ENCODE data around the gene SPAG9. TPM values are rescaled to one million over a fixed set of nuclear protein-coding genes. Genes with fewer than 3 reads are reported as not detected.

SPAG9 gene
- total RNA-seq, 1 experiment from 2014 or later, result 54.3 TPM

DNA sequence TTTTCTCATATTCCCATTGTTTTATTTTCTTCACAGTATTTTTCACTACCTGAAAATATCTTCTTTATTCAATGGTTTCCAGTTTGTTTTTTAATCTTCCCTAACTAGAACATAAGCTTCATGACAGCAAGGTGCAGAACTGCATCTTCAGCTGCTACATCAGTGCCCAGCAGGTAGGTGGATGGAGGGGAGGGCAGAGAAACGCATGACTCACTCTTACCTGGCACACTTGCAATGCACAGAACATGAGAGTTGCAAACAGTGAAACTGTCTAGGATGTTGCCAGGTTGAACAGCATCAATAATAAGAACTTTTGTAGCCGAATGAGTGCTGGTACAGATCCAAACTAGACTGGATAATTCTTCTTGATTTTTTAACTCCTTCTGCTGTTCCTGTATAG is 127.1 kb downstream of the SPAG9 start:
- Histone ChIP-seq H3K27me3 (ENCODE audit: insufficient read depth, low read length) (no peaks in the 10 kb centered on the region), H3K9ac (ENCODE audit: extremely low read depth, insufficient read length, low read length) (no peak overlapping the region), H3K18ac (ENCODE audit: insufficient read length, low read depth, low read length) (no peak overlapping the region), H3K14ac (ENCODE audit: insufficient read depth, low read length) (no peak overlapping the region), H3K23ac (ENCODE audit: insufficient read length, low read depth, low read length) (no peak overlapping the region), H4K91ac (ENCODE audit: insufficient read length, low read depth, low read length) (no peak overlapping the region), H3T11ph (ENCODE audit: low read length) (no peak overlapping the region), H4K5ac (ENCODE audit: insufficient read length, low read depth, low read length) (no peak overlapping the region), H3K56ac (ENCODE audit: insufficient read length, low read depth, low read length) (no peak overlapping the region), H2BK20ac (ENCODE audit: low read depth, low read length, poor library complexity, severe bottlenecking) (no peak overlapping the region), H3K4me2 (ENCODE audit: insufficient read depth, insufficient read length, low read length) (no peak overlapping the region), H3K9me3 (ENCODE audit: control insufficient read depth, low read depth, low read length) (no peaks in the 10 kb centered on the region), H3K79me2 (ENCODE audit: insufficient read depth, low read length) (no peaks in the 10 kb centered on the region), H4K20me1 (ENCODE audit: control insufficient read depth, insufficient read depth, insufficient read length) (no peaks in the 10 kb centered on the region), H2BK120ac (ENCODE audit: low read depth, low read length, poor library complexity, severe bottlenecking) (no peak overlapping the region), H2BK5ac (ENCODE audit: insufficient read length, low read length) (no peak overlapping the region), H3K4ac (ENCODE audit: low read depth, low read length) (no peak overlapping the region), H3K27ac (ENCODE audit: insufficient read length, low read depth, low read length) (no peak overlapping the region), H3K4me1 (ENCODE audit: insufficient read depth, low read length) (no peaks in the 10 kb centered on the region), H2AK5ac (ENCODE audit: insufficient read length, low read length) (no peak overlapping the region), H2BK12ac (ENCODE audit: insufficient read length, low read depth, low read length) (no peak overlapping the region), H2BK15ac (ENCODE audit: low read depth, low read length) (no peak overlapping the region), H3K79me1 (ENCODE audit: insufficient read depth, low read depth, low read length, poor library complexity, severe bottlenecking) (no peaks in the 10 kb centered on the region), H3K23me2 (ENCODE audit: insufficient read length, low read depth, low read length, poor library complexity, severe bottlenecking) (no peaks in the 10 kb centered on the region), H4K8ac (replicated peaks; ENCODE audit: insufficient read length, low read depth, low read length) (no peak overlapping the region), H2AFZ (ENCODE audit: low read length) (no peak overlapping the region)
- H3K9me3 Mint-ChIP-seq, result no peaks in the 10 kb centered on the region
- no CpG with 5 or more reads among the region's 2 CpGs for WGBS (ENCODE audit: extremely low coverage, insufficient read length, low lambda C conversion rate)
- TF ChIP-seq, protein P1, sequence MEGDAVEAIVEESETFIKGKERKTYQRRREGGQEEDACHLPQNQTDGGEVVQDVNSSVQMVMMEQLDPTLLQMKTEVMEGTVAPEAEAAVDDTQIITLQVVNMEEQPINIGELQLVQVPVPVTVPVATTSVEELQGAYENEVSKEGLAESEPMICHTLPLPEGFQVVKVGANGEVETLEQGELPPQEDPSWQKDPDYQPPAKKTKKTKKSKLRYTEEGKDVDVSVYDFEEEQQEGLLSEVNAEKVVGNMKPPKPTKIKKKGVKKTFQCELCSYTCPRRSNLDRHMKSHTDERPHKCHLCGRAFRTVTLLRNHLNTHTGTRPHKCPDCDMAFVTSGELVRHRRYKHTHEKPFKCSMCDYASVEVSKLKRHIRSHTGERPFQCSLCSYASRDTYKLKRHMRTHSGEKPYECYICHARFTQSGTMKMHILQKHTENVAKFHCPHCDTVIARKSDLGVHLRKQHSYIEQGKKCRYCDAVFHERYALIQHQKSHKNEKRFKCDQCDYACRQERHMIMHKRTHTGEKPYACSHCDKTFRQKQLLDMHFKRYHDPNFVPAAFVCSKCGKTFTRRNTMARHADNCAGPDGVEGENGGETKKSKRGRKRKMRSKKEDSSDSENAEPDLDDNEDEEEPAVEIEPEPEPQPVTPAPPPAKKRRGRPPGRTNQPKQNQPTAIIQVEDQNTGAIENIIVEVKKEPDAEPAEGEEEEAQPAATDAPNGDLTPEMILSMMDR (conservative IDR thresholded peaks at IDR 0.05), result no peak
- H3K4me3 Mint-ChIP-seq, result no peak overlapping the region
- H3K27ac Mint-ChIP-seq, result no peak overlapping the region
- DNase-seq, result no peak
- H3K36me3 Mint-ChIP-seq (ENCODE audit: insufficient read depth in 1 of 3, low read depth in 3 of 3), result peaks cover 32 to 75% (median 72%) of the 10 kb centered on the region in 3 experiments; a peak in 6 of 7 replicates
- H3K27me3 Mint-ChIP-seq (ENCODE audit: low read depth), result no peaks in the 10 kb centered on the region
- no peaks in the 10 kb centered on the region for H3K4me1 Mint-ChIP-seq

All from H9 (cell line).